ENCODE data around the gene PRSS50.

- TF ChIP-seq, protein P1, sequence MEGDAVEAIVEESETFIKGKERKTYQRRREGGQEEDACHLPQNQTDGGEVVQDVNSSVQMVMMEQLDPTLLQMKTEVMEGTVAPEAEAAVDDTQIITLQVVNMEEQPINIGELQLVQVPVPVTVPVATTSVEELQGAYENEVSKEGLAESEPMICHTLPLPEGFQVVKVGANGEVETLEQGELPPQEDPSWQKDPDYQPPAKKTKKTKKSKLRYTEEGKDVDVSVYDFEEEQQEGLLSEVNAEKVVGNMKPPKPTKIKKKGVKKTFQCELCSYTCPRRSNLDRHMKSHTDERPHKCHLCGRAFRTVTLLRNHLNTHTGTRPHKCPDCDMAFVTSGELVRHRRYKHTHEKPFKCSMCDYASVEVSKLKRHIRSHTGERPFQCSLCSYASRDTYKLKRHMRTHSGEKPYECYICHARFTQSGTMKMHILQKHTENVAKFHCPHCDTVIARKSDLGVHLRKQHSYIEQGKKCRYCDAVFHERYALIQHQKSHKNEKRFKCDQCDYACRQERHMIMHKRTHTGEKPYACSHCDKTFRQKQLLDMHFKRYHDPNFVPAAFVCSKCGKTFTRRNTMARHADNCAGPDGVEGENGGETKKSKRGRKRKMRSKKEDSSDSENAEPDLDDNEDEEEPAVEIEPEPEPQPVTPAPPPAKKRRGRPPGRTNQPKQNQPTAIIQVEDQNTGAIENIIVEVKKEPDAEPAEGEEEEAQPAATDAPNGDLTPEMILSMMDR (IDR thresholded peaks at IDR 0.05; ENCODE audit: extremely low read depth in 1 of 2, insufficient read depth in 1 of 2, low read depth in 1 of 2, low read length in 2 of 2) = no peak
- TF ChIP-seq POLR2A (IDR thresholded peaks at IDR 0.05; ENCODE audit: low read depth, low read length) (no peak), EZH2 (IDR thresholded peaks at IDR 0.05; ENCODE audit: borderline replicate concordance, low read depth, low read length, severe bottlenecking) (no peak), POLR2AphosphoS5 (IDR thresholded peaks at IDR 0.05; ENCODE audit: insufficient read depth, low read depth, low read length) (no peak), MYC (IDR thresholded peaks at IDR 0.05; ENCODE audit: low read depth, low read length) (no peak), FOS (IDR thresholded peaks at IDR 0.05; ENCODE audit: borderline replicate concordance, insufficient read depth, low read length) (no peak), MAX (IDR thresholded peaks at IDR 0.05; ENCODE audit: insufficient read depth, insufficient read length) (no peak), JUN (IDR thresholded peaks at IDR 0.05; ENCODE audit: borderline replicate concordance, insufficient read depth, insufficient read length, low read depth) (no peak)
These were observed 13.2 kb upstream of the PRSS50 start for GRCh38 chr3:46730819-46731218.

Data from endothelial cell of umbilical vein (primary cell).